HEK293T (cell line): ENCODE results near the gene MRPL23.

Experiments used
- ARNT ChIP-seq: fragments of 450-650 bp; IDR thresholded peaks from 2 replicates; pipeline ENCODE4 v1.6.1; 2017; ENCODE audit warnings: mild to moderate bottlenecking
- BHLHE40 ChIP-seq: fragments of 450-650 bp; IDR thresholded peaks from 2 replicates; pipeline ENCODE4 v1.6.1; 2016; ENCODE audit warnings: mild to moderate bottlenecking, moderate library complexity, borderline replicate concordance
- CTBP1 ChIP-seq: fragments of 450-650 bp; IDR thresholded peaks from 2 replicates; pipeline ENCODE4 v1.6.1; 2016; ENCODE audit warnings: borderline replicate concordance
- FOXA1 ChIP-seq: fragments of 450-650 bp; IDR thresholded peaks from 2 replicates; pipeline ENCODE4 v1.6.1; 2016; ENCODE audit warnings: mild to moderate bottlenecking
- FOXK2 ChIP-seq: fragments of 450-650 bp; IDR thresholded peaks from 2 replicates; pipeline ENCODE4 v1.6.1; 2016; ENCODE audit warnings: mild to moderate bottlenecking
- FOXM1 ChIP-seq: fragments of 450-650 bp; IDR thresholded peaks from 2 replicates; pipeline ENCODE4 v1.6.1; 2017; ENCODE audit warnings: mild to moderate bottlenecking, borderline replicate concordance
- HDGF ChIP-seq: fragments of 450-650 bp; IDR thresholded peaks from 2 replicates; pipeline ENCODE4 v1.6.1; 2017; ENCODE audit warnings: antibody characterized with exemption, borderline replicate concordance
- L3MBTL2 ChIP-seq: fragments of 450-650 bp; conservative IDR thresholded peaks from 2 replicates; pipeline ENCODE4 v1.6.1; 2016; ENCODE audit warnings: mild to moderate bottlenecking
- NFRKB ChIP-seq: fragments of 450-650 bp; IDR thresholded peaks from 2 replicates; pipeline ENCODE4 v1.6.1; 2016; ENCODE audit warnings: mild to moderate bottlenecking, moderate library complexity
- PKNOX1 ChIP-seq: fragments of 450-650 bp; IDR thresholded peaks from 2 replicates; pipeline ENCODE4 v1.6.1; 2016
- SP1 ChIP-seq: fragments of 450-650 bp; IDR thresholded peaks from 2 replicates; pipeline ENCODE4 v1.6.1; 2017
- SUZ12 ChIP-seq: fragments of 450-650 bp; IDR thresholded peaks from 2 replicates; pipeline ENCODE4 v1.6.1; 2016; ENCODE audit warnings: mild to moderate bottlenecking
- ZNF384 ChIP-seq: fragments of 450-650 bp; IDR thresholded peaks from 2 replicates; pipeline ENCODE4 v1.6.1; 2016

DNA sequence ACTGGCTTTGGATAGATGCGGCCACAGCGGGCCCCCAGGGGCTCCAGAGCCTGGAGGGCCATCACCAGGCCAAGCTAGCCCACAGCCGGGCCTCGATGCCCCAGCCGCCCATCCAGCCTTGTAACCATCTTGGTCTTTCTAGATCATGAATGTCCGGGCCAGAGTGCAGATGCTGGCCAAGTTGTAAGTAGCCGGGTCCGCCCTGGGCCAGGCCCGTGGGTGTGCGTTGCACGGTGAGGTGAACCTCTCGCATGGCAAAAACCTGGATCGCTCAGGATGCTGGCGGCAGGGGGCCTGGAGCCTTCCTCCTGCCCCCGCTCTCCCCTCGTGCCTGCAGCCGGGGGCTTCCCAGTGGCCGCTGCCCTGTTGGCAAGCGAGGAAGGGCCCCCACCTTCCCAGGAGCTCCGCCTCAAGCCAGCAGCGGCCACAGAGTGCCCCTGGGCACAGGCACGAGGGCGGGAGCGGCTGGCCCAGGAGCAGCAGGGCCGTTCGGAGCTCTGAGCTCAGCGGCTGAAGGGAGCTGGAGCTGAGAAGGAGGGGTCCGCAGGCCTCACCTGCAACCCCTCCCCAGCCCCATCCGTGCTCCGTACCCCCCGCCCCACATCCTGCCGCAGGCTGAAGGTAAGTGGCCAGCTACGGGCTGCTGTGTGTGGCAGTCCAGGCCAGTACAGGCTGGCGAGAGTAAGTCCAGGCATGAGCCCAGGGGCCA is 10.9 kb upstream of the MRPL23 start:
- no peak for TF ChIP-seq FOXK2
- TF ChIP-seq FOXA1 = no peak
- TF ChIP-seq ARNT = no peak
- no peak for TF ChIP-seq NFRKB
- no peak for TF ChIP-seq HDGF
- TF ChIP-seq L3MBTL2 = no peak
- no peak for TF ChIP-seq SP1
- no peak for TF ChIP-seq SUZ12
- no peak for TF ChIP-seq ZNF384
- TF ChIP-seq FOXM1 = no peak
- TF ChIP-seq CTBP1 = no peak
- no peak for TF ChIP-seq BHLHE40
- no peak for TF ChIP-seq PKNOX1
